Kidney (tissue), 14 donors: ENCODE data around the gene ADM5. TPM values are rescaled to one million over a fixed set of nuclear protein-coding genes. Genes with fewer than 3 reads are reported as not detected.

Source experiments
- DNase-seq, 5 donors: peaks; one replicate each; pipeline ENCODE4 v3.0.0-alpha.2; 2013 to 2020
- FAIRE-seq: peaks from 2 replicates; lab custom pipeline; 2012; peaks lifted over from hg19 to GRCh38; lab: Jason Lieb, UNC
- H3K27ac ChIP-seq, 2 donors: one replicate each; pipeline ENCODE4 v1.7.0; 2013; ENCODE audit warnings: low read depth in 2 of 2, low read length in 2 of 2, inconsistent platforms in 1 of 2
- H3K27me3 ChIP-seq: one replicate; pipeline ENCODE4 v1.7.1; 2013; ENCODE audit warnings: low read length, inconsistent platforms; ENCODE audit not compliant: control insufficient read depth, insufficient read depth
- H3K36me3 ChIP-seq, 3 donors: one replicate each; pipeline versions ENCODE4 v1.7.0 to v1.7.1; 2013; ENCODE audit warnings: low read length in 3 of 3, control low read depth in 1 of 3, inconsistent platforms in 1 of 3; ENCODE audit not compliant: insufficient read depth in 3 of 3, control insufficient read depth in 2 of 3
- H3K4me1 ChIP-seq, 3 donors: one replicate each; pipeline versions ENCODE4 v1.7.0 to v1.7.1; 2013; ENCODE audit warnings: low read length in 3 of 3, inconsistent platforms in 1 of 3, low read depth in 1 of 3; ENCODE audit not compliant: control insufficient read depth in 2 of 3, insufficient read depth in 2 of 3
- H3K4me3 ChIP-seq, 3 donors: one replicate each; pipeline versions ENCODE4 v1.7.0 to v1.8.1; 2013; ENCODE audit warnings: low read length in 3 of 3, control low read depth in 1 of 3, inconsistent platforms in 1 of 3
- H3K9ac ChIP-seq, 3 donors: one replicate each; pipeline versions ENCODE4 v1.7.0 to v1.7.1; 2013; ENCODE audit warnings: low read length in 3 of 3, control low read depth in 1 of 3, inconsistent platforms in 1 of 3
- H3K9me3 ChIP-seq, 3 donors: one replicate each; pipeline versions ENCODE4 v1.7.0 to v1.7.1; 2013; ENCODE audit warnings: low read length in 3 of 3, control low read depth in 1 of 3, inconsistent platforms in 1 of 3; ENCODE audit not compliant: control insufficient read depth in 2 of 3, insufficient read depth in 1 of 3
- CTCF ChIP-seq: IDR thresholded peaks from 3 replicates; pipeline ENCODE4 v1.5.1; 2012; ENCODE audit warnings: mild to moderate bottlenecking, moderate library complexity, borderline replicate concordance; ENCODE audit not compliant: insufficient read depth; ENCODE audit errors: extremely low read depth
- intact Hi-C: fragments of 100-400 bp; cut with DNase I; formaldehyde crosslinking; loops from one replicate; pipeline ENCODE4 v1.11.1; 2022
- polyA plus RNA-seq: library from polyadenylated mRNA; stranded (reverse); fragments of 350-450 nt; fragmentation: Illumina TruSeq; extraction: RNeasy Lipid Tissue Mini Kit (QIAGEN cat#74804); gene quantifications from one replicate; pipeline ENCODE4 v1.2.3, GENCODE V29; 2014; ENCODE audit warnings: low read depth, low replicate concordance; ENCODE audit not compliant: insufficient read depth
- total RNA-seq: library from RNA; stranded (reverse); fragmentation: NEBNext Ultra II Directional; extraction: Animal tissue kit (Norgen Biotek cat#: 25700); gene quantifications from one replicate; pipeline ENCODE4 v1.2.1, GENCODE V29; 2021
- donor health status: control.
- donor health status: control.
- donor health status: control.
- donor health status: control.
- donor health status: control.
- donor health status: DM: yes; HTN: yes; CAD: no.
- donor health status: Normal renal cell carcinoma (clear cell type).

Gene ADM5
- total and polyA plus RNA-seq, 2 donors from 2014 or later = 0.60 to 2.1 TPM

- Histone ChIP-seq H3K27ac (peak overlapping the region; percentile 87 to 95), H3K36me3 (peaks cover 0 to 1% (median 0%) of the 10 kb centered on the region in 3 donors), H3K4me1 (peaks cover 0 to 23% (median 6%) of the 10 kb centered on the region in 3 donors), H3K9me3 (no peaks in the 10 kb centered on the region), H3K9ac (peak overlapping the region; percentile 89 to 99 (median 99)), H3K27me3 (no peaks in the 10 kb centered on the region), H3K4me3 (peak overlapping the region; percentile 4 to 95 (median 87))
- DNase-seq (peak; percentile 100), FAIRE-seq (peak; percentile 99)
- TF ChIP-seq CTCF = no peak
- intact Hi-C loops = no loop called here
These were observed 12.6 kb upstream of the ADM5 start for GRCh38 chr19:49676784-49677230.

GRCh38 chr19:49677231-49677900 is 12.0 kb upstream of the ADM5 start, which contains the start of gene PRMT1:
PRMT1 (plus strand) TSS chr19:49677271; CDS start chr19:49677281, 10 bp downstream.
- no peaks in the 10 kb centered on the region for H3K9me3 ChIP-seq
- FAIRE-seq (no peak), DNase-seq (peak in 4 of 5 donors; percentile 57 to 90 (median 77))
- H3K27ac ChIP-seq = peak within 1 kb of the TSS; percentile 95 to 97
- H3K27me3 ChIP-seq = no peaks in the 10 kb centered on the region
- intact Hi-C loops = no loop called here
- peak within 1 kb of the TSS; percentile 87 to 95 (median 93) for H3K4me3 ChIP-seq
- no peak for TF ChIP-seq CTCF
- peak within 1 kb of the TSS; percentile 97 to 99 (median 99) for H3K9ac ChIP-seq
- H3K4me1 ChIP-seq = peaks cover 0 to 18% (median 6%) of the 10 kb centered on the region in 3 donors
- H3K36me3 ChIP-seq = peaks cover 0 to 7% (median 5%) of the 10 kb centered on the region in 3 donors

- Histone ChIP-seq H3K27ac (peak overlapping the region; percentile 87 to 95), H3K9me3 (no peaks in the 10 kb centered on the region), H3K27me3 (no peaks in the 10 kb centered on the region), H3K9ac (peak overlapping the region; percentile 2 to 99 (median 20)), H3K36me3 (peaks cover 0 to 9% (median 7%) of the 10 kb centered on the region in 3 donors), H3K4me1 (peaks cover 0 to 17% (median 6%) of the 10 kb centered on the region in 3 donors), H3K4me3 (peak overlapping the region; percentile 87 to 95 (median 90))
- DNase-seq (peak in 4 of 5 donors; percentile 92 to 96 (median 95)), FAIRE-seq (no peak)
- TF ChIP-seq CTCF = peak; percentile 54
- intact Hi-C loops = no loop called here
These were observed 11.3 kb upstream of the ADM5 start for GRCh38 chr19:49677901-49678674.
